Fibroblast of the aortic adventitia (primary cell): ENCODE data around the gene ASCC3. TPM values are rescaled to one million over a fixed set of nuclear protein-coding genes. Genes with fewer than 3 reads are reported as not detected.
A peak's percentile ranks its signal among the peaks of the same experiment; 100 is the strongest.

ENCODE experiments used
- DNase-seq: peaks from one replicate; pipeline ENCODE4 v3.0.0-alpha.2; 2010; ENCODE audit warnings: low read depth
- H3K4me3 ChIP-seq: 2 replicates; pipeline ENCODE4 v1.5.1; 2011; ENCODE audit warnings: low read depth, mild to moderate bottlenecking, control low read depth, low read length, moderate library complexity
- CTCF ChIP-seq: IDR thresholded peaks from 2 replicates; pipeline ENCODE4 v1.5.1; 2011; ENCODE audit warnings: mild to moderate bottlenecking, low read length, control low read depth, inconsistent platforms; ENCODE audit not compliant: insufficient read depth
- total RNA-seq: library from RNA; depleted of rRNA; stranded (reverse); fragments of >200 nt; gene quantifications from 2 replicates; pipeline ENCODE4 v1.2.3, GENCODE V29; 2012; ENCODE audit warnings: low replicate concordance

ASCC3 gene
- total RNA-seq, 1 donor = 87.5 TPM

GRCh38 chr6:100565439-100566104 lies 315.6 kb downstream of the ASCC3 start:
- no peak overlapping the region for H3K4me3 ChIP-seq
- no peak for TF ChIP-seq CTCF
- DNase-seq = no peak

- no peak for TF ChIP-seq CTCF
- H3K4me3 ChIP-seq = no peak overlapping the region
Observed at GRCh38 chr6:100559859-100560258, 321.3 kb downstream of the ASCC3 start.

GRCh38 chr6:100554228-100554627 lies 326.9 kb downstream of the ASCC3 start:
- no peak overlapping the region for H3K4me3 ChIP-seq
- no peak for TF ChIP-seq CTCF
- no peak for DNase-seq

More at GRCh38 chr6:100559859-100560258, 321.3 kb downstream of the ASCC3 start:
- DNase-seq = no peak

GRCh38 chr6:100553243-100553642 lies 327.9 kb downstream of the ASCC3 start:
- no peak overlapping the region for H3K4me3 ChIP-seq
- DNase-seq = no peak
- TF ChIP-seq CTCF = no peak

- no peak for TF ChIP-seq CTCF
- DNase-seq = peak; percentile 87
- no peak overlapping the region for H3K4me3 ChIP-seq
Observed at GRCh38 chr6:100549406-100550167, 331.5 kb downstream of the ASCC3 start.

- no peak overlapping the region for H3K4me3 ChIP-seq
- no peak for DNase-seq
- no peak for TF ChIP-seq CTCF
Observed at GRCh38 chr6:100538086-100538485, 343.0 kb downstream of the ASCC3 start.

- no peak for DNase-seq
- no peak for TF ChIP-seq CTCF
- no peak overlapping the region for H3K4me3 ChIP-seq
Observed at GRCh38 chr6:100518588-100518987, 362.5 kb downstream of the ASCC3 start.
